Measurements from ENCODE around the gene NOX4. TPM values are rescaled to one million over a fixed set of nuclear protein-coding genes. Genes with fewer than 3 reads are reported as not detected.

NOX4 gene
- total RNA-seq, 4 donors from 2014 or later, result 0.26 to 2.3 TPM; not detected in 2

GRCh38 chr11:89477175-89477574 lies 14.0 kb downstream of the NOX4 start:
- Histone ChIP-seq H3K4me3 (no peak overlapping the region), H3K27me3 (no peaks in the 10 kb centered on the region), H3K4me1 (no peaks in the 10 kb centered on the region), H3K9me3 (no peaks in the 10 kb centered on the region), H3K36me3 (no peaks in the 10 kb centered on the region), H3K27ac (no peak overlapping the region)
- 51 to 56% methylated on average over 6 of the region's 6 CpGs for WGBS, 2 donors
- no peak for DNase-seq
- TF ChIP-seq POLR2A (IDR thresholded peaks at IDR 0.05) (no peak), CTCF (IDR thresholded peaks at IDR 0.05) (no peak)
- intact Hi-C loops (cut with DNase I), result no loop called here

- WGBS, 2 donors, result 30 to 50% methylated on average over 1 of the region's 1 CpG
Measured at GRCh38 chr11:89463266-89463780, 27.9 kb downstream of the NOX4 start.

GRCh38 chr11:89458716-89459115 lies 32.5 kb downstream of the NOX4 start:
- WGBS, 2 donors, result 50 to 68% methylated on average over 2 of the region's 2 CpGs
- H3K4me1 ChIP-seq, result no peaks in the 10 kb centered on the region

More at GRCh38 chr11:89463266-89463780, 27.9 kb downstream of the NOX4 start:
- no peak overlapping the region for H3K4me3 ChIP-seq
- no peaks in the 10 kb centered on the region for H3K36me3 ChIP-seq
- H3K27ac ChIP-seq, result no peak overlapping the region
- no peaks in the 10 kb centered on the region for H3K4me1 ChIP-seq
- intact Hi-C loops (cut with DNase I), result no loop called here
- DNase-seq, result no peak
- no peaks in the 10 kb centered on the region for H3K9me3 ChIP-seq
- no peak for TF ChIP-seq CTCF (IDR thresholded peaks at IDR 0.05)
- no peak for TF ChIP-seq POLR2A (IDR thresholded peaks at IDR 0.05)
- H3K27me3 ChIP-seq, result no peaks in the 10 kb centered on the region

GRCh38 chr11:89457190-89457589 lies 34.0 kb downstream of the NOX4 start:
- intact Hi-C loops (cut with DNase I), result no loop called here
- 61 to 67% methylated on average over 3 of the region's 4 CpGs for WGBS, 2 donors
- Histone ChIP-seq H3K4me3 (no peak overlapping the region), H3K36me3 (no peaks in the 10 kb centered on the region), H3K4me1 (no peaks in the 10 kb centered on the region), H3K9me3 (no peaks in the 10 kb centered on the region), H3K27ac (no peak overlapping the region), H3K27me3 (no peaks in the 10 kb centered on the region)
- TF ChIP-seq CTCF (IDR thresholded peaks at IDR 0.05), result no peak
- TF ChIP-seq POLR2A (IDR thresholded peaks at IDR 0.05), result no peak
- no peak for DNase-seq

More at GRCh38 chr11:89458716-89459115, 32.5 kb downstream of the NOX4 start:
- Histone ChIP-seq H3K27ac (no peak overlapping the region), H3K9me3 (no peaks in the 10 kb centered on the region), H3K27me3 (no peaks in the 10 kb centered on the region), H3K36me3 (no peaks in the 10 kb centered on the region), H3K4me3 (no peak overlapping the region)
- DNase-seq, result no peak
- intact Hi-C loops (cut with DNase I), result no loop called here
- TF ChIP-seq POLR2A (IDR thresholded peaks at IDR 0.05) (no peak), CTCF (IDR thresholded peaks at IDR 0.05) (no peak)

GRCh38 chr11:89456681-89457080 lies 34.5 kb downstream of the NOX4 start:
- 50 to 62% methylated on average over 1 to 2 of the region's 2 CpGs for WGBS, 2 donors
- Histone ChIP-seq H3K9me3 (no peaks in the 10 kb centered on the region), H3K4me3 (no peak overlapping the region), H3K4me1 (no peaks in the 10 kb centered on the region), H3K36me3 (no peaks in the 10 kb centered on the region), H3K27ac (no peak overlapping the region), H3K27me3 (no peaks in the 10 kb centered on the region)
- TF ChIP-seq CTCF (IDR thresholded peaks at IDR 0.05) (no peak), POLR2A (IDR thresholded peaks at IDR 0.05) (no peak)
- DNase-seq, result no peak
- intact Hi-C loops (cut with DNase I), result no loop called here

Measured in esophagus squamous epithelium (tissue), 5 donors.